ENCODE results near the gene FOXL1. TPM values are rescaled to one million over a fixed set of nuclear protein-coding genes. Genes with fewer than 3 reads are reported as not detected.

FOXL1 gene
- total and polyA plus RNA-seq, 12 donors: 0.18 to 2.1 (median 0.69) TPM

DNA sequence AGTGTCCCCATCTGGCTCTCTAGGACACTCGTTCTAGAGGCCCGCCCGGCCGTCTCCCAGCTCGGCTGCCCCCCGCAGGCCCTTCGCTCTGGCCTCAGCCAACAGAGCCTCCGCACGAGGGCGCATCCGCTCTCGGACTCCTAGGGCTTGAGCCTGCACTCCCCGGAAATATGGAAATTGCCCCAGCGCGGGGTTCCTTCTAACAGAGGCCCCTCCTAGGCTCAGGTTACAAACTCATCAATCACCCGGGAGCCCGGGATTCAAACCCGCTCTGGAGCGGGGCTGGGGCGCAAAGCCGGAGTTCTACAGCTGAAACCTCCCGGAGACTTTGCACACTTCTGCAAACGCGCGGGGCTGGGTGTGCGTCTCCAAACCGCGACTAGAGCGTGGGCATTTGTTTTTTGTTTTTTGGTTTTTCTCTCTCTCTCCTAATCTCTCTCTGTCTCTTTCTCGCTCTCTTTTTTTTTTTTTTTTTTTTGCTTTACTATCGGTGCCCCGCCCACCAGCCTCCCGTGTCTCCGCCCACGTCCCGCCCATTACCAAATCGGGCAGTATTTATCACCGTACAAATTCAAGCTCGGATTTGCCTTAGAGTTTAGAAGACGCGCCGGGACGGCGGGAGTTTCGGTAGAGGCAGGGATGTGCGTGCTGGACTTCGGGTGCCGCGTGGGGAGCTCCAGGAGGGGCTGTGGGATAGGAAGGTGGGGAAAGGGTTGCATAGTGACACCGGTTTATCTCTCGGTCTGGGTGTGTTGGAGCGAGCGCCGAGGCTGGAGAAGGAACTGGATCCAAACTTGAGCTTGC is 2.4 kb upstream of the FOXL1 start:
- TF ChIP-seq, protein P1, sequence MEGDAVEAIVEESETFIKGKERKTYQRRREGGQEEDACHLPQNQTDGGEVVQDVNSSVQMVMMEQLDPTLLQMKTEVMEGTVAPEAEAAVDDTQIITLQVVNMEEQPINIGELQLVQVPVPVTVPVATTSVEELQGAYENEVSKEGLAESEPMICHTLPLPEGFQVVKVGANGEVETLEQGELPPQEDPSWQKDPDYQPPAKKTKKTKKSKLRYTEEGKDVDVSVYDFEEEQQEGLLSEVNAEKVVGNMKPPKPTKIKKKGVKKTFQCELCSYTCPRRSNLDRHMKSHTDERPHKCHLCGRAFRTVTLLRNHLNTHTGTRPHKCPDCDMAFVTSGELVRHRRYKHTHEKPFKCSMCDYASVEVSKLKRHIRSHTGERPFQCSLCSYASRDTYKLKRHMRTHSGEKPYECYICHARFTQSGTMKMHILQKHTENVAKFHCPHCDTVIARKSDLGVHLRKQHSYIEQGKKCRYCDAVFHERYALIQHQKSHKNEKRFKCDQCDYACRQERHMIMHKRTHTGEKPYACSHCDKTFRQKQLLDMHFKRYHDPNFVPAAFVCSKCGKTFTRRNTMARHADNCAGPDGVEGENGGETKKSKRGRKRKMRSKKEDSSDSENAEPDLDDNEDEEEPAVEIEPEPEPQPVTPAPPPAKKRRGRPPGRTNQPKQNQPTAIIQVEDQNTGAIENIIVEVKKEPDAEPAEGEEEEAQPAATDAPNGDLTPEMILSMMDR (IDR thresholded peaks at IDR 0.05): peak in 5 of 6 experiments; percentile 13 to 40 (median 34)
- no peak for TF ChIP-seq POLR2A (IDR thresholded peaks at IDR 0.05)
- peak in 6 of 7 donors; percentile 63 to 81 (median 65) for DNase-seq
- Histone ChIP-seq H3K36me3 (replicated peaks in 1 of 2) (no peaks in the 10 kb centered on the region), H3K27me3 (peaks cover 62% of the 10 kb centered on the region), H3K9me3 (replicated peaks in 1 of 3) (no peaks in the 10 kb centered on the region), H3K27ac (peak overlapping the region in 2 of 5 donors; percentile 70 to 78), H3K4me1 (replicated peaks in 1 of 2) (no peaks in the 10 kb centered on the region), H3K4me3 (peak overlapping the region in 1 of 4 donors; percentile 37)
- intact Hi-C loops (cut with DNase I): no loop called here
- WGBS, 4 donors: 1 to 2% (median 1%) methylated on average over 37 to 54 of the region's 54 CpGs

DNA sequence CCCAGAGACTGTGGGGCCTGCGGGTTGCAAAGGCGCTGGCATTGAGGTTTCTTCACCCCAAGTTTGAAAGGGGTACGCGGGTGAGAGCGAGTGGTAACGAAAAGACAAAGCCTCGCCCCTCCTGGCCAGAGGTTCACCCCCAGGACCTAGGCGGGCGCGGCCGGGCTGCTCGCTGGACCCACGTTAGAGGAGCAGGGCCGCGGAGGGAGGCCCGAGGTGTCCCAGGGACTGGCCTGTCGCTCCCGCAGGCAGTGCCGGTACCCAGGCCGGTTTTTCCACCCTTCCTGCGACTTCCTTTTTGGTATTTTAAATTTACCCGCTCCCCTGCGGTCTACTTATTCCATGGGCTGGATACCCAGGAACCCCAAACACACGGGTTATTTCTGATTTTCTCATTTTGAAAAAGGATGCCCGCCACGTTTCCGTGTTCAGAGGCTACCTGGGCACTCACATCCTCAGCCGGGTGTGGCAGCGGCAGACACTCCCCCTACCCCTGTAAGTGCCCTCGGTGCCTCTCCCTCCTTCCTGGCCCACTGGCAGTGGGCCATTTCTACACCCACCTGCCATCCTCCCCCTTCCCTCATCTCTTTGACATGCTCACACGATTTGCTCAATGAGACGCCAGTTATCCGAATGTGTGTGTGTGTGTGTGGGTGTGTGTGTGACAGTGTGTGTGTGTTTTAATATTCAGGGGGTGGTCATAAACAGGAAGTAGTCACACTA is 1.6 kb upstream of the FOXL1 start:
- Histone ChIP-seq H3K36me3 (replicated peaks in 1 of 2) (no peaks in the 10 kb centered on the region), H3K4me3 (peak overlapping the region in 1 of 4 donors; percentile 37), H3K9me3 (replicated peaks in 1 of 3) (no peaks in the 10 kb centered on the region), H3K27ac (peak overlapping the region in 2 of 5 donors; percentile 70 to 78), H3K4me1 (replicated peaks in 1 of 2) (no peaks in the 10 kb centered on the region), H3K27me3 (peaks cover 66% of the 10 kb centered on the region)
- TF ChIP-seq, protein P1 (IDR thresholded peaks at IDR 0.05): no peak
- TF ChIP-seq POLR2A (IDR thresholded peaks at IDR 0.05): no peak
- 22 to 37% (median 26%) methylated on average over 31 to 33 of the region's 33 CpGs for WGBS, 4 donors
- intact Hi-C loops (cut with DNase I): no loop called here
- DNase-seq: no peak

DNA sequence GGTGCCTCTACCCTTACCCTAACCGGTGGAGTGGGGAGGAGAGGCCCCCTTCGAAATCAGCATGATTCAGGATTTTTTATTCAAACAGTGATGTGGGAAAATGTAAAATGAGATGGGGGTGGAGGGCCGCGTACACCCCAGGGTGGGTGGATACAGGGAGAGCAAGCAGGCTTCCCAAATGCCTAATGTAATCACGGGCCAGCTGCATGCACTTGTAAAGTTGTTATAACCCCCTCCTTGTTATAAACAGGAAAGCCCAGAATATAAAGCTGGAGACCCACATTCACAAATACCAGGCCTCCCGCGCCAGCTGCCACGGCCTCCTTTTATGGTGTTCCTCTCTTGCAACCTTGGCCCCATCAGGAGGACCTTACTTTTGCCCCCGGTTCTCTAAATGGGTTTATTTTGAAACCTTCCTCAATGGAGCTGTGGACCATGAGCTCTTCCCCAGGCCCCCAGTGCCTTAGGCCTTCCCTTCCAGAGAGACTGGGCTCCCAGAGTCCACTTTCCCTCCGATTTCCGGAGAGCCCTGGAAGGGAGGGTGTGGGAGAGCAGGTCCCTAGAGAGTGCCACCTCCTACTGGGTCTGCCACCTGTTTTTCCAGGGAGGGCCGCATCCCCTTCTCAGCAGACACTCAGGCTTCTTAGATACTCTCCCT is 906 bp upstream of the FOXL1 start:
- peak overlapping the region in 2 of 5 donors; percentile 70 to 78 for H3K27ac ChIP-seq
- no peaks in the 10 kb centered on the region for H3K36me3 ChIP-seq (replicated peaks in 1 of 2)
- no peak for TF ChIP-seq POLR2A (IDR thresholded peaks at IDR 0.05)
- TF ChIP-seq, protein P1 (IDR thresholded peaks at IDR 0.05): no peak
- H3K4me1 ChIP-seq (replicated peaks in 1 of 2): no peaks in the 10 kb centered on the region
- H3K4me3 ChIP-seq: no peak overlapping the region
- no peak for DNase-seq
- intact Hi-C loops (cut with DNase I): no loop called here
- H3K27me3 ChIP-seq: peaks cover 62% of the 10 kb centered on the region
- 53 to 63% (median 55%) methylated on average over 11 to 12 of the region's 12 CpGs for WGBS, 4 donors
- no peaks in the 10 kb centered on the region for H3K9me3 ChIP-seq (replicated peaks in 1 of 3)
